ENCODE results near the gene TSC22D4.

Gene TSC22D4

GRCh38 chr7:100492738-100493475 lies 13.9 kb upstream of the TSC22D4 start:
- no peak for TF ChIP-seq CTCF (IDR thresholded peaks at IDR 0.05)

GRCh38 chr7:100491192-100491578 lies 12.2 kb upstream of the TSC22D4 start:
- no peak for TF ChIP-seq CTCF (IDR thresholded peaks at IDR 0.05)

GRCh38 chr7:100490483-100491191 lies 11.6 kb upstream of the TSC22D4 start:
- TF ChIP-seq CTCF (IDR thresholded peaks at IDR 0.05): no peak

- no peak for TF ChIP-seq CTCF (IDR thresholded peaks at IDR 0.05)
Observed at GRCh38 chr7:100489824-100490223, 10.8 kb upstream of the TSC22D4 start.

GRCh38 chr7:100489121-100489520 lies 10.1 kb upstream of the TSC22D4 start:
- TF ChIP-seq CTCF (IDR thresholded peaks at IDR 0.05): no peak

- TF ChIP-seq CTCF (IDR thresholded peaks at IDR 0.05): no peak
Observed at GRCh38 chr7:100488333-100489095, 9.5 kb upstream of the TSC22D4 start.

- no peak for TF ChIP-seq CTCF (IDR thresholded peaks at IDR 0.05)
Observed at GRCh38 chr7:100486753-100487446, 7.9 kb upstream of the TSC22D4 start.

All from LNCAP (cell line).